Rectal smooth muscle tissue (tissue), 1 donor: Measurements from ENCODE around the gene FTO.

Experiments
- H3K27ac ChIP-seq: one replicate; pipeline ENCODE4 v1.7.0; 2013; ENCODE audit warnings: low read depth, low read length, inconsistent platforms
- H3K27me3 ChIP-seq: one replicate; pipeline ENCODE4 v1.7.0; 2013; ENCODE audit warnings: low read length; ENCODE audit not compliant: control insufficient read depth, insufficient read depth
- H3K36me3 ChIP-seq: one replicate; pipeline ENCODE4 v1.7.0; 2013; ENCODE audit warnings: low read length; ENCODE audit not compliant: control insufficient read depth, insufficient read depth
- H3K4me1 ChIP-seq: one replicate; pipeline ENCODE4 v1.7.0; 2013; ENCODE audit warnings: low read length; ENCODE audit not compliant: control insufficient read depth, insufficient read depth
- H3K4me3 ChIP-seq: one replicate; pipeline ENCODE4 v1.7.0; 2013; ENCODE audit warnings: low read length
- H3K9ac ChIP-seq: one replicate; pipeline ENCODE4 v1.7.0; 2013; ENCODE audit warnings: low read length

FTO gene

GRCh38 chr16:54128629-54129234 lies 424.8 kb downstream of the FTO start:
- H3K4me1 ChIP-seq, result no peaks in the 10 kb centered on the region
- H3K9ac ChIP-seq, result no peak overlapping the region
- no peak overlapping the region for H3K27ac ChIP-seq
- H3K27me3 ChIP-seq, result no peaks in the 10 kb centered on the region
- no peak overlapping the region for H3K4me3 ChIP-seq
- no peaks in the 10 kb centered on the region for H3K36me3 ChIP-seq

- Histone ChIP-seq H3K27me3 (no peaks in the 10 kb centered on the region), H3K4me3 (no peak overlapping the region), H3K27ac (no peak overlapping the region), H3K4me1 (no peaks in the 10 kb centered on the region), H3K36me3 (no peaks in the 10 kb centered on the region), H3K9ac (no peak overlapping the region)
Observed at GRCh38 chr16:54129810-54130209, 425.9 kb downstream of the FTO start.

GRCh38 chr16:54135361-54136275 lies 431.7 kb downstream of the FTO start:
- H3K9ac ChIP-seq, result no peak overlapping the region
- no peak overlapping the region for H3K27ac ChIP-seq
- no peaks in the 10 kb centered on the region for H3K4me1 ChIP-seq
- no peaks in the 10 kb centered on the region for H3K36me3 ChIP-seq
- no peaks in the 10 kb centered on the region for H3K27me3 ChIP-seq
- H3K4me3 ChIP-seq, result no peak overlapping the region

- Histone ChIP-seq H3K4me1 (no peaks in the 10 kb centered on the region), H3K27ac (no peak overlapping the region), H3K36me3 (no peaks in the 10 kb centered on the region), H3K9ac (no peak overlapping the region), H3K4me3 (no peak overlapping the region), H3K27me3 (no peaks in the 10 kb centered on the region)
Observed at GRCh38 chr16:54136276-54136625, 432.3 kb downstream of the FTO start.

GRCh38 chr16:54140057-54140787 lies 436.3 kb downstream of the FTO start:
- Histone ChIP-seq H3K4me1 (no peaks in the 10 kb centered on the region), H3K27ac (no peak overlapping the region), H3K27me3 (no peaks in the 10 kb centered on the region), H3K36me3 (no peaks in the 10 kb centered on the region), H3K9ac (no peak overlapping the region), H3K4me3 (no peak overlapping the region)

GRCh38 chr16:54140788-54141136 lies 436.8 kb downstream of the FTO start:
- Histone ChIP-seq H3K9ac (no peak overlapping the region), H3K4me1 (no peaks in the 10 kb centered on the region), H3K27ac (no peak overlapping the region), H3K27me3 (no peaks in the 10 kb centered on the region), H3K4me3 (no peak overlapping the region), H3K36me3 (no peaks in the 10 kb centered on the region)

GRCh38 chr16:54142787-54143186 lies 438.8 kb downstream of the FTO start:
- Histone ChIP-seq H3K27ac (no peak overlapping the region), H3K4me3 (no peak overlapping the region), H3K27me3 (no peaks in the 10 kb centered on the region), H3K36me3 (no peaks in the 10 kb centered on the region), H3K4me1 (no peaks in the 10 kb centered on the region), H3K9ac (no peak overlapping the region)

- Histone ChIP-seq H3K27me3 (no peaks in the 10 kb centered on the region), H3K36me3 (no peaks in the 10 kb centered on the region), H3K4me1 (no peaks in the 10 kb centered on the region), H3K27ac (no peak overlapping the region), H3K9ac (no peak overlapping the region), H3K4me3 (no peak overlapping the region)
Observed at GRCh38 chr16:54143410-54143809, 439.5 kb downstream of the FTO start.

GRCh38 chr16:54143934-54144571 lies 440.1 kb downstream of the FTO start:
- Histone ChIP-seq H3K4me1 (no peaks in the 10 kb centered on the region), H3K36me3 (no peaks in the 10 kb centered on the region), H3K27me3 (no peaks in the 10 kb centered on the region), H3K27ac (no peak overlapping the region), H3K9ac (no peak overlapping the region), H3K4me3 (no peak overlapping the region)

GRCh38 chr16:54144572-54144947 lies 440.6 kb downstream of the FTO start:
- no peak overlapping the region for H3K27ac ChIP-seq
- no peak overlapping the region for H3K9ac ChIP-seq
- no peaks in the 10 kb centered on the region for H3K36me3 ChIP-seq
- no peak overlapping the region for H3K4me3 ChIP-seq
- no peaks in the 10 kb centered on the region for H3K27me3 ChIP-seq
- H3K4me1 ChIP-seq, result no peaks in the 10 kb centered on the region

GRCh38 chr16:54145881-54146280 lies 441.9 kb downstream of the FTO start:
- Histone ChIP-seq H3K4me1 (no peaks in the 10 kb centered on the region), H3K27ac (no peak overlapping the region), H3K4me3 (no peak overlapping the region), H3K9ac (no peak overlapping the region), H3K27me3 (no peaks in the 10 kb centered on the region), H3K36me3 (no peaks in the 10 kb centered on the region)

GRCh38 chr16:54148974-54149373 lies 445.0 kb downstream of the FTO start:
- Histone ChIP-seq H3K36me3 (no peaks in the 10 kb centered on the region), H3K4me1 (no peaks in the 10 kb centered on the region), H3K4me3 (no peak overlapping the region), H3K9ac (no peak overlapping the region), H3K27ac (no peak overlapping the region), H3K27me3 (no peaks in the 10 kb centered on the region)
